ENCODE results near the gene CACNA1F. TPM values are rescaled to one million over a fixed set of nuclear protein-coding genes. Genes with fewer than 3 reads are reported as not detected.
A peak's percentile ranks its signal among the peaks of the same experiment; 100 is the strongest.

Gene CACNA1F
- total RNA-seq, 4 donors from 2014 or later = 0.21 to 0.40 (median 0.29) TPM; not detected in 1

GRCh38 chrX:49269767-49270248 is 36.7 kb upstream of the CACNA1F start, which contains the start of gene PPP1R3F:
TSS of gene PPP1R3F (plus strand) at chrX:49269793. CDS start at chrX:49269870, 77 bp downstream.
- H3K27me3 ChIP-seq = no peaks in the 10 kb centered on the region
- peak within 1 kb of the TSS; percentile 94 for H3K27ac ChIP-seq
- H3K4me1 ChIP-seq = peaks cover 33% of the 10 kb centered on the region
- 43% methylated on average over 63 of the region's 70 CpGs for WGBS
- H3K4me3 ChIP-seq = peak within 1 kb of the TSS; percentile 71
- no peaks in the 10 kb centered on the region for H3K36me3 ChIP-seq
- H3K9me3 ChIP-seq = no peaks in the 10 kb centered on the region
- DNase-seq (ENCODE audit: low spot score in 2 of 2) = no peak
- TF ChIP-seq POLR2AphosphoS5 (IDR thresholded peaks at IDR 0.05) = no peak
- no peak for TF ChIP-seq EP300 (IDR thresholded peaks at IDR 0.05)
- peak in 1 of 2 donors; percentile 72 for TF ChIP-seq POLR2A (IDR thresholded peaks at IDR 0.05)
- TF ChIP-seq, protein P1, sequence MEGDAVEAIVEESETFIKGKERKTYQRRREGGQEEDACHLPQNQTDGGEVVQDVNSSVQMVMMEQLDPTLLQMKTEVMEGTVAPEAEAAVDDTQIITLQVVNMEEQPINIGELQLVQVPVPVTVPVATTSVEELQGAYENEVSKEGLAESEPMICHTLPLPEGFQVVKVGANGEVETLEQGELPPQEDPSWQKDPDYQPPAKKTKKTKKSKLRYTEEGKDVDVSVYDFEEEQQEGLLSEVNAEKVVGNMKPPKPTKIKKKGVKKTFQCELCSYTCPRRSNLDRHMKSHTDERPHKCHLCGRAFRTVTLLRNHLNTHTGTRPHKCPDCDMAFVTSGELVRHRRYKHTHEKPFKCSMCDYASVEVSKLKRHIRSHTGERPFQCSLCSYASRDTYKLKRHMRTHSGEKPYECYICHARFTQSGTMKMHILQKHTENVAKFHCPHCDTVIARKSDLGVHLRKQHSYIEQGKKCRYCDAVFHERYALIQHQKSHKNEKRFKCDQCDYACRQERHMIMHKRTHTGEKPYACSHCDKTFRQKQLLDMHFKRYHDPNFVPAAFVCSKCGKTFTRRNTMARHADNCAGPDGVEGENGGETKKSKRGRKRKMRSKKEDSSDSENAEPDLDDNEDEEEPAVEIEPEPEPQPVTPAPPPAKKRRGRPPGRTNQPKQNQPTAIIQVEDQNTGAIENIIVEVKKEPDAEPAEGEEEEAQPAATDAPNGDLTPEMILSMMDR (IDR thresholded peaks at IDR 0.05) = no peak

- DNase-seq (ENCODE audit: low spot score in 2 of 2) = peak; percentile 98 to 99
- peak overlapping the region; percentile 71 for H3K4me3 ChIP-seq
- no peaks in the 10 kb centered on the region for H3K36me3 ChIP-seq
- peak overlapping the region; percentile 94 for H3K27ac ChIP-seq
- no peaks in the 10 kb centered on the region for H3K27me3 ChIP-seq
- WGBS = 41% methylated on average over 45 of the region's 45 CpGs
- peaks cover 33% of the 10 kb centered on the region for H3K4me1 ChIP-seq
- TF ChIP-seq POLR2A (IDR thresholded peaks at IDR 0.05) (no peak), POLR2AphosphoS5 (IDR thresholded peaks at IDR 0.05) (no peak), EP300 (IDR thresholded peaks at IDR 0.05) (no peak)
- TF ChIP-seq, protein P1 (IDR thresholded peaks at IDR 0.05) = no peak
- H3K9me3 ChIP-seq = no peaks in the 10 kb centered on the region
Measured at GRCh38 chrX:49269010-49269766, 36.0 kb upstream of the CACNA1F start.

DNA sequence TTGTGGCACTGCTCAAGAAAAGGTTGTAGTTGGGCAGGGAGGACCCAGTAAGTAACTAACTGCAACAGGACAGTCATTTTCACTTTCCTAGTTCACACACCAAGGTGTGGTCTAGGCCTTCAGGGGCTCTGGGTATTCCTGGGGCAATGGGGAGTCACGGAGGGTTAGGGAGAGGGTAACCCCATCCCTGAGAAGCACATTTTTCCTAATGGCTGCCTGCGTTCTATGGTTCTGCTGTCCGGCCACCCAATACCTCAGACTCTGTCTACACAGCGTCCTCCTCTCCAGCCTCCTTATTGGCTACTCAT is 35.5 kb upstream of the CACNA1F start:
- Histone ChIP-seq H3K4me3 (peak overlapping the region; percentile 71), H3K27me3 (no peaks in the 10 kb centered on the region), H3K9me3 (no peaks in the 10 kb centered on the region), H3K4me1 (peaks cover 33% of the 10 kb centered on the region), H3K27ac (peak overlapping the region; percentile 94), H3K36me3 (no peaks in the 10 kb centered on the region)
- 29% methylated on average over 4 of the region's 4 CpGs for WGBS
- DNase-seq (ENCODE audit: low spot score in 2 of 2) = no peak
- no peak for TF ChIP-seq POLR2AphosphoS5 (IDR thresholded peaks at IDR 0.05)
- no peak for TF ChIP-seq POLR2A (IDR thresholded peaks at IDR 0.05)
- no peak for TF ChIP-seq EP300 (IDR thresholded peaks at IDR 0.05)
- TF ChIP-seq, protein P1 (IDR thresholded peaks at IDR 0.05) = no peak

GRCh38 chrX:49266523-49267445 is 33.6 kb upstream of the CACNA1F start:
- 73% methylated on average over 10 of the region's 10 CpGs for whole genome bisulfite sequencing
- no peak for TF ChIP-seq POLR2AphosphoS5 (IDR thresholded peaks at IDR 0.05)
- no peak for TF ChIP-seq POLR2A (IDR thresholded peaks at IDR 0.05)
- no peak for TF ChIP-seq EP300 (IDR thresholded peaks at IDR 0.05)
- TF ChIP-seq, protein P1 (IDR thresholded peaks at IDR 0.05) = no peak
- H3K36me3 ChIP-seq = no peaks in the 10 kb centered on the region

More at GRCh38 chrX:49266523-49267445, 33.6 kb upstream of the CACNA1F start:
- no peaks in the 10 kb centered on the region for H3K9me3 ChIP-seq
- no peak overlapping the region for H3K4me3 ChIP-seq
- H3K27me3 ChIP-seq = no peaks in the 10 kb centered on the region
- H3K27ac ChIP-seq = no peak overlapping the region
- H3K4me1 ChIP-seq = peaks cover 16% of the 10 kb centered on the region
- no peak for DNase-seq (ENCODE audit: low spot score in 2 of 2)

Data from suprapubic skin (tissue), 4 donors.